Keratinocyte (primary cell): Measurements from ENCODE around the gene SPOCD1. TPM values are rescaled to one million over a fixed set of nuclear protein-coding genes. Genes with fewer than 3 reads are reported as not detected.

ENCODE experiments used
- DNase-seq: peaks from one replicate; pipeline ENCODE4 v3.0.0-alpha.2; 2011; ENCODE audit warnings: low read depth, missing footprints, low spot score
- FAIRE-seq: peaks from 2 replicates; lab custom pipeline; 2011; peaks lifted over from hg19 to GRCh38; lab: Jason Lieb, UNC
- H2AFZ ChIP-seq: 2 replicates; pipeline ENCODE4 v1.6.0; 2012; ENCODE audit warnings: low read length, control low read depth, inconsistent platforms; ENCODE audit not compliant: control insufficient read depth
- H3K27ac ChIP-seq: 2 replicates; pipeline ENCODE4 v1.5.1; 2011; ENCODE audit warnings: low read length; ENCODE audit not compliant: control insufficient read depth, insufficient read depth
- H3K27me3 ChIP-seq: 3 replicates; pipeline ENCODE4 v1.6.0; 2011; ENCODE audit warnings: low read length; ENCODE audit not compliant: control insufficient read depth, insufficient read depth; ENCODE audit errors: extremely low read depth
- H3K36me3 ChIP-seq, 2 experiments: 2 replicates in 1 of 2; 3 replicates in 1 of 2; pipeline ENCODE4 v1.5.1; 2011; ENCODE audit warnings: low read length in 2 of 2, mild to moderate bottlenecking in 1 of 2; ENCODE audit not compliant: control insufficient read depth in 2 of 2, insufficient read depth in 2 of 2; ENCODE audit errors: extremely low read depth in 1 of 2
- H3K4me1 ChIP-seq: 3 replicates; pipeline ENCODE4 v1.5.1; 2011; ENCODE audit warnings: low read length; ENCODE audit not compliant: control insufficient read depth, insufficient read depth; ENCODE audit errors: extremely low read depth
- H3K4me2 ChIP-seq: 3 replicates; pipeline ENCODE4 v1.6.0; 2011; ENCODE audit warnings: low read depth, low read length; ENCODE audit not compliant: control insufficient read depth, insufficient read depth; ENCODE audit errors: extremely low read depth
- H3K4me3 ChIP-seq, 3 experiments: fragments of 200-600 bp in 1 of 3; sonication (generic) in 1 of 3; 2 replicates in 2 of 3; 3 replicates in 1 of 3; pipeline ENCODE4 v1.5.1; 2011 to 2016; ENCODE audit warnings: low read length in 3 of 3, mild to moderate bottlenecking in 3 of 3, control low read depth in 2 of 3, inconsistent platforms in 1 of 3, low read depth in 1 of 3, mixed read lengths in 1 of 3, mixed run types in 1 of 3, moderate library complexity in 1 of 3; ENCODE audit not compliant: control insufficient read depth in 2 of 3, insufficient read depth in 2 of 3; ENCODE audit errors: extremely low read depth in 1 of 3
- H3K79me2 ChIP-seq: 2 replicates; pipeline ENCODE4 v1.6.0; 2012; ENCODE audit warnings: low read length; ENCODE audit not compliant: control insufficient read depth, insufficient read depth
- H3K9ac ChIP-seq: 3 replicates; pipeline ENCODE4 v1.6.0; 2011; ENCODE audit warnings: low read length; ENCODE audit not compliant: control insufficient read depth, insufficient read depth; ENCODE audit errors: extremely low read depth
- H3K9me1 ChIP-seq: 3 replicates; pipeline ENCODE4 v1.6.0; 2011; ENCODE audit warnings: low read length; ENCODE audit not compliant: control insufficient read depth, insufficient read depth; ENCODE audit errors: extremely low read depth
- H3K9me3 ChIP-seq: 2 replicates; pipeline ENCODE4 v1.5.1; 2012; ENCODE audit warnings: low read depth, low read length; ENCODE audit not compliant: control insufficient read depth
- H4K20me1 ChIP-seq: 3 replicates; pipeline ENCODE4 v1.6.0; 2011; ENCODE audit warnings: low read length; ENCODE audit not compliant: control insufficient read depth, insufficient read depth; ENCODE audit errors: extremely low read depth
- EZH2 ChIP-seq: IDR thresholded peaks from one replicate; pipeline ENCODE4 v1.6.1; 2012; ENCODE audit warnings: inconsistent platforms, mild to moderate bottlenecking, low read length, moderate library complexity
- dilution Hi-C: fragments of 300-500 bp; cut with MboI; formaldehyde crosslinking; loops from one replicate; pipeline ENCODE4 v1.7.0; 2020; ENCODE audit warnings: low sequenced_read_pairs; ENCODE audit not compliant: extremely low pct_ligation_motif_present
- polyA plus RNA-seq, 5 experiments: library from polyadenylated mRNA; depleted of rRNA in 3 of 5; stranded (reverse) in 3 of 5; stranded (forward) in 1 of 5; unstranded in 1 of 5; fragments of >200 nt; gene quantifications; 1 replicate in 1 of 5; 2 replicates in 3 of 5; 3 replicates in 1 of 5; pipeline versions ENCODE4 v1.2.1 to v1.2.3, GENCODE V29; 2011 to 2012; ENCODE audit warnings: missing spikeins in 2 of 5, low read depth in 1 of 5, low replicate concordance in 1 of 5
- TF ChIP-seq, protein P1 (sequence below), 3 experiments: IDR thresholded peaks in 1 of 3; conservative IDR thresholded peaks in 1 of 3; optimal IDR thresholded peaks in 1 of 3; 2 replicates in 2 of 3; 3 replicates in 1 of 3; pipeline versions ENCODE3 to v1.5.1; 2011; ENCODE audit warnings: low read length in 3 of 3, mild to moderate bottlenecking in 3 of 3, moderate library complexity in 2 of 3, control low read depth in 1 of 3, inconsistent platforms in 1 of 3; ENCODE audit not compliant: insufficient read depth in 2 of 3; ENCODE audit errors: extremely low read depth in 1 of 3

Gene SPOCD1
- polyA plus RNA-seq, 1 donor (not counting 4 experiments of a cell fraction or from before 2014, with no cell fraction given), result 4.7 TPM

- Histone ChIP-seq H3K27me3 (peaks cover 5% of the 10 kb centered on the region), H3K79me2 (no peaks in the 10 kb centered on the region), H3K36me3 (no peaks in the 10 kb centered on the region), H3K27ac (no peak overlapping the region), H3K4me3 (no peak overlapping the region), H3K9me3 (no peaks in the 10 kb centered on the region), H3K4me1 (peaks cover 22% of the 10 kb centered on the region), H3K4me2 (no peak overlapping the region), H3K9me1 (no peaks in the 10 kb centered on the region), H2AFZ (no peak overlapping the region), H3K9ac (no peak overlapping the region), H4K20me1 (no peaks in the 10 kb centered on the region)
- DNase-seq (no peak), FAIRE-seq (no peak)
- TF ChIP-seq, protein P1, sequence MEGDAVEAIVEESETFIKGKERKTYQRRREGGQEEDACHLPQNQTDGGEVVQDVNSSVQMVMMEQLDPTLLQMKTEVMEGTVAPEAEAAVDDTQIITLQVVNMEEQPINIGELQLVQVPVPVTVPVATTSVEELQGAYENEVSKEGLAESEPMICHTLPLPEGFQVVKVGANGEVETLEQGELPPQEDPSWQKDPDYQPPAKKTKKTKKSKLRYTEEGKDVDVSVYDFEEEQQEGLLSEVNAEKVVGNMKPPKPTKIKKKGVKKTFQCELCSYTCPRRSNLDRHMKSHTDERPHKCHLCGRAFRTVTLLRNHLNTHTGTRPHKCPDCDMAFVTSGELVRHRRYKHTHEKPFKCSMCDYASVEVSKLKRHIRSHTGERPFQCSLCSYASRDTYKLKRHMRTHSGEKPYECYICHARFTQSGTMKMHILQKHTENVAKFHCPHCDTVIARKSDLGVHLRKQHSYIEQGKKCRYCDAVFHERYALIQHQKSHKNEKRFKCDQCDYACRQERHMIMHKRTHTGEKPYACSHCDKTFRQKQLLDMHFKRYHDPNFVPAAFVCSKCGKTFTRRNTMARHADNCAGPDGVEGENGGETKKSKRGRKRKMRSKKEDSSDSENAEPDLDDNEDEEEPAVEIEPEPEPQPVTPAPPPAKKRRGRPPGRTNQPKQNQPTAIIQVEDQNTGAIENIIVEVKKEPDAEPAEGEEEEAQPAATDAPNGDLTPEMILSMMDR (optimal IDR thresholded peaks at IDR 0.05 in 1 of 3, IDR thresholded peaks at IDR 0.05 in 1 of 3, conservative IDR thresholded peaks at IDR 0.05 in 1 of 3; ENCODE audit: extremely low read depth in 1 of 3, insufficient read depth in 2 of 3, low read length in 3 of 3), result no peak
- no peak for TF ChIP-seq EZH2
- dilution Hi-C loops, result no loop called here
Measured at GRCh38 chr1:31749785-31750735, 65.8 kb downstream of the SPOCD1 start.

GRCh38 chr1:31748365-31748764, 67.5 kb downstream of the SPOCD1 start:
- H3K27me3 ChIP-seq, result peaks cover 5% of the 10 kb centered on the region
- no peak overlapping the region for H3K4me3 ChIP-seq
- no peak for FAIRE-seq
- no peaks in the 10 kb centered on the region for H3K9me3 ChIP-seq
- no peak overlapping the region for H2AFZ ChIP-seq
- H4K20me1 ChIP-seq, result no peaks in the 10 kb centered on the region
- H3K9ac ChIP-seq, result no peak overlapping the region
- H3K79me2 ChIP-seq, result no peaks in the 10 kb centered on the region
- no peak for DNase-seq
- TF ChIP-seq, protein P1 (optimal IDR thresholded peaks at IDR 0.05 in 1 of 3, IDR thresholded peaks at IDR 0.05 in 1 of 3, conservative IDR thresholded peaks at IDR 0.05 in 1 of 3; ENCODE audit: extremely low read depth in 1 of 3, insufficient read depth in 2 of 3, low read length in 3 of 3), result no peak
- no peak for TF ChIP-seq EZH2
- H3K4me1 ChIP-seq, result peaks cover 8% of the 10 kb centered on the region
- no peak overlapping the region for H3K4me2 ChIP-seq
- H3K27ac ChIP-seq, result no peak overlapping the region
- dilution Hi-C loops, result no loop called here
- no peaks in the 10 kb centered on the region for H3K36me3 ChIP-seq
- H3K9me1 ChIP-seq, result no peaks in the 10 kb centered on the region
